GDM1 (cell line): ENCODE data around the gene SPATA6L.

Experiments
- DNase-seq: peaks from one replicate; lab custom pipeline; 2025; lab: John Stamatoyannopoulos, UW

SPATA6L gene

GRCh38 chr9:4666042-4666699 is at the start of gene SPATA6L:
Gene SPATA6L, minus strand, starts transcription at chr9:4666480. Its CDS starts 230 bp downstream, at chr9:4666250.
- DNase-seq, result no peak

GRCh38 chr9:4714266-4715016 is 48.2 kb upstream of the SPATA6L start:
- no peak for DNase-seq

- DNase-seq, result no peak
Observed at GRCh38 chr9:4713849-4714248, 47.6 kb upstream of the SPATA6L start.

GRCh38 chr9:4709380-4709779 is 43.1 kb upstream of the SPATA6L start:
- DNase-seq, result no peak

GRCh38 chr9:4706971-4707622 is 40.8 kb upstream of the SPATA6L start:
- no peak for DNase-seq

GRCh38 chr9:4706021-4706420 is 39.7 kb upstream of the SPATA6L start:
- no peak for DNase-seq

GRCh38 chr9:4704129-4704528 is 37.8 kb upstream of the SPATA6L start:
- no peak for DNase-seq

GRCh38 chr9:4701526-4701925 is 35.2 kb upstream of the SPATA6L start:
- DNase-seq, result no peak

GRCh38 chr9:4700932-4701331 is 34.7 kb upstream of the SPATA6L start:
- no peak for DNase-seq

GRCh38 chr9:4700091-4700490 is 33.8 kb upstream of the SPATA6L start:
- DNase-seq, result no peak

- DNase-seq, result no peak
Observed at GRCh38 chr9:4691795-4692194, 25.5 kb upstream of the SPATA6L start.

GRCh38 chr9:4690144-4690543 is 23.9 kb upstream of the SPATA6L start:
- DNase-seq, result no peak

- DNase-seq, result no peak
Observed at GRCh38 chr9:4689687-4690104, 23.4 kb upstream of the SPATA6L start.

GRCh38 chr9:4689021-4689420 is 22.7 kb upstream of the SPATA6L start:
- no peak for DNase-seq

GRCh38 chr9:4686584-4686983 is 20.3 kb upstream of the SPATA6L start:
- no peak for DNase-seq

- no peak for DNase-seq
Observed at GRCh38 chr9:4686112-4686511, 19.8 kb upstream of the SPATA6L start.

GRCh38 chr9:4684820-4685219 is 18.5 kb upstream of the SPATA6L start:
- no peak for DNase-seq

GRCh38 chr9:4680750-4681149 is 14.5 kb upstream of the SPATA6L start:
- DNase-seq, result no peak

GRCh38 chr9:4680173-4680525 is 13.9 kb upstream of the SPATA6L start:
- DNase-seq, result no peak

- peak; percentile 95 for DNase-seq
Observed at GRCh38 chr9:4679268-4680172, 13.2 kb upstream of the SPATA6L start, which contains the start of gene CDC37L1. Gene CDC37L1, plus strand, starts transcription at chr9:4679569. Its CDS starts 199 bp downstream, at chr9:4679768.

- no peak for DNase-seq
Observed at GRCh38 chr9:4678679-4679267, 12.5 kb upstream of the SPATA6L start.

- DNase-seq, result no peak
Observed at GRCh38 chr9:4677392-4677791, 11.1 kb upstream of the SPATA6L start.
